ENCODE data around the gene OR4K2.
"Not testable (repeated sequence)": the region's sequence is repeated elsewhere in the genome, so short reads cannot be mapped to it uniquely, and the experiment has no call there.

Gene OR4K2, protein sequence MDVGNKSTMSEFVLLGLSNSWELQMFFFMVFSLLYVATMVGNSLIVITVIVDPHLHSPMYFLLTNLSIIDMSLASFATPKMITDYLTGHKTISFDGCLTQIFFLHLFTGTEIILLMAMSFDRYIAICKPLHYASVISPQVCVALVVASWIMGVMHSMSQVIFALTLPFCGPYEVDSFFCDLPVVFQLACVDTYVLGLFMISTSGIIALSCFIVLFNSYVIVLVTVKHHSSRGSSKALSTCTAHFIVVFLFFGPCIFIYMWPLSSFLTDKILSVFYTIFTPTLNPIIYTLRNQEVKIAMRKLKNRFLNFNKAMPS

GRCh38 chr14:19874842-19875241 is at the start of gene OR4K2:
TSS of gene OR4K2 (plus strand) at chr14:19875142. CDS start at chr14:19876268, 1,126 bp downstream.
- DNase-seq, result no peak

- not testable (repeated sequence) for DNase-seq
Measured at GRCh38 chr14:19827626-19828244, 47.2 kb upstream of the OR4K2 start.

DNA sequence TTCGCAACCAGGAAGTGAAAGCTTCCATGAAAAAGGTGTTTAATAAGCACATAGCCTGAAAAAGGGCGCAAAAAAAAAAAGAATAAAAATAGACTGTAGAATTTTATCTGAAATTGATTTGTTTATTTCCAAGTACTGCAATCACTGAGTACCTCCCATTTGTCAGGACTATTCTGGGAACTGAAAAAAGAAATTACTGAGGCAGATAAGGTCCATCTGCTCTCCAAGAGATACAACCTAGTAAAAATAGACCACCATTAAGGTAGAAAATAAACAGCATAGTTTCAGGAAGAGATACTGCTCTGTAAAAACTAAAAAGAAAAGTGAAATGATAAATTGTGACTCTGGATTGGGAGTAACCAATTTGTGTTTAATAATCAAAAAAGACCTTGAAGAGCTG is 46.6 kb upstream of the OR4K2 start:
- no peak for DNase-seq

GRCh38 chr14:19834203-19834848 is 40.6 kb upstream of the OR4K2 start:
- DNase-seq, result not testable (repeated sequence)

DNA sequence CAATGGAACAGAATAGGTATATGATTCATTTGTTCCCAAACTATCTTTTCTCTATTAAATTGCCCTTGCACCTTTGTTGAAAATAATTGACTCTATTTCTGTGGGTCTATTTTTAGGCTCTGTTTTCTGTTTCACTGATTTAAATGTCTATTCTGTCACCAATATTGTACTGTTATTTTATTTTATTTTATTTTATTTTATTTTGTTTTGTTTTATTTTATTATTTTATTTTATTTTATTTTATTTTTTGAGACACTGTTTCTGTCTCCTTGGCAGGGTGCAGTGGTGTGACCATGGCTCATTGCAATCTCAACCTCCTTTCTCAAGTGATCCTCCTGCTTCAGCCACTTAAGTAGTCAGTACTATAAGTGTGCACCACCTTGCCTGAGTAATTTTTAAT is 36.5 kb upstream of the OR4K2 start:
- DNase-seq, result no peak

DNA sequence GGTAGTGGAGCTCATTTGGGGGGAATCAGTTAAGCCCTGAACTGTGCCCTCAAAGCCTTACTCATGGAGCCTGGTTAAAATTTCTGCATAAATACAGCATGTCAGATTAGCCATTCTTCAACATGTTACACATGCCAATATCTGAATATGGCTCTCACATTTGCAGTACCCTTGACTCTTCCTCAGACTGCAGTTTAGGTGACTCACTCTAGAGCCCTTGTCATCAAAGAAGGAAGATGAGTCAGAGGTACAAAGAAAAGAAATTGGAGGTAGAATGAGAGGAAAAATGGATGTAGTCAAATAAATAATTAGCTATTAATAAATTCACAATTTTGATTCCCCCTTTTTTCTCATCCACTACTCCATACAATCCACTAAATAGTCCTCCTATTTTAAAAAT is 23.6 kb upstream of the OR4K2 start:
- DNase-seq, result no peak

GRCh38 chr14:19866061-19866669 is 8.8 kb upstream of the OR4K2 start:
- DNase-seq, result not testable (repeated sequence)

GRCh38 chr14:19873178-19873577 is 1.8 kb upstream of the OR4K2 start:
- no peak for DNase-seq

DNA sequence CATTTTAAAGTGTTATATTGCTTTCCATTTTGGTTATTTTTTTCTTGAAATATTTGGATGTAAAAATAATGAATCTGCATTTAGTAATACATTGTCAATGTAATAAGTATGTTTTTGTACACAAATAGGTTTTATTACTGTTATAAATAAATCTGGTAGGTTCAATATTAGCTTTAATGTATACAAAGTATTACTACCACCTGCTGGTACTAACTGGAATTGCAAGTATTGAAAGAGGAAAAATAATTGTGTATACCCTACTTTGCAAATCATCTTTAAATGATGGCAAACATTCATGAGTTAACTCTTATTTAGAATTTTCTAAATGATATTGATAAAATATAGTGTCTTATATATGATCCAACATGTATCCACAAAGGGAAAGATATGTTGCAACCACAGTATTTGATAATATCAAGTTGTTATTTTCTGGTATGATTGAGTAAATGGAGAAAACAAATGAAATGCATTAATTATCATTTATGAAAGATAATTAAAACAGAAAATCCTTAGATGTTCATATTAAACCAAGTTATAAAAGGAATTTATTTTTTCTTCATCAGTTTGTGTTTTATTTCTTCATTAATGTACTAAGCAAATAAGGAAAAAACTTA is 3.2 kb downstream of the OR4K2 start:
- DNase-seq, result no peak

DNA sequence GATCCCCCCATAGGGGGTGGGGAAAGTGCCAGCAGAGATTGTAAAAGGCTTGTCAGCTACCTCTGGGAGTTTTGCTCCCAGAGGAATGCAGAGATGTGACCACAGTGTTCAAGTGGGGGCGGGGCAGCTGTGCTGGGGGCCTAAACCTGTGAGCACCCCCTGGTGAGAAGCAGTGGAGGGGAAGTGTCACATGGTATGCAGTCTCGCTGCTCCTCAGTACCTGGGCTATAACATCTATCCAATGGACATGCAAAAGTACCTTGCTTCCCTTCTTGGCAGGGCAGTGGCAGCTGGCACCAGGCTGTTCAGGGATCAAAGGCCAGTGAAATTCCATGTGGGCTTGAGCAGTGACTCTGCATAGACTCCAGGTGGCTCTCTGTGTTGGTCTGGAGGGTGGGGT is 20.3 kb downstream of the OR4K2 start:
- DNase-seq, result no peak

GRCh38 chr14:19900999-19901398 is 26.1 kb downstream of the OR4K2 start:
- no peak for DNase-seq

- no peak for DNase-seq
Measured at GRCh38 chr14:19902409-19902808, 27.5 kb downstream of the OR4K2 start.

DNA sequence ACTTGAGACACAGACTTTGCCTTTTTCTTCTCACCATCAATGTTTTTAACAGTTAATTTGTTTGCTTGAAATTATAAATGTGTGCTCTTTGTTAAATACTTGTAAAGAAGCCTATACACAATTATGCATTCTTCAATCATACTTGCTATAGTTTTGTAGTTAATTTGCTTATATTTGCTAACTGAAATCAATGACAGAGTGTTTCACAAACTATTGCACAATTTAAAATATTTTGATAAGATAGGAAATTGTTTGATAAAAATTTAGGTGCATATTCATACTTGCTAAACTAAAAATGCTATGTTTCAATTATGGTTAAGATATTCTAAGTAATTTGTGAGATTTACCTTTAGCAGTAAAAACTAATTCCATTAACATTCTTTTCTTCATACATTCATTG is 31.7 kb downstream of the OR4K2 start:
- no peak for DNase-seq

GRCh38 chr14:19911114-19911513 is 36.2 kb downstream of the OR4K2 start:
- no peak for DNase-seq

DNA sequence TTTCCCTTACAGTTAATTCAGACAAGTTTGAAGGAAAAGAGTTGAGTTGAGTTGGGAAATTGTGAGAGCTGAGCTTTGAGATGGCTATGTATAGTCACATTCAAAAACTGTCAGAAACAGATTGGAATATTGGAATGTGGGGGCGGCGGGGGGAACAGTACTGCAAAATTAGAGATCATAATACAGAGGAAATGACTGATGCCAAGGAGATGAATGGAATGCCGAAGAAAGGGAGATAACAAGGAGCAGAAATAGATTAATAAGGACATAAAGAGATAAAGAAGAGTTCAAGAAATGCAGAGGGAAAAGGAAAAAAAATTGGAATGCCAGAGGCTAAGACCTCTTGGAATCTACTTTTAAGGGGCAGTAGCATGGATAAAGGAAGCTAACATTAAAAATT is 42.3 kb downstream of the OR4K2 start:
- DNase-seq, result no peak

GRCh38 chr14:19917955-19918518 is 43.1 kb downstream of the OR4K2 start:
- no peak for DNase-seq

DNA sequence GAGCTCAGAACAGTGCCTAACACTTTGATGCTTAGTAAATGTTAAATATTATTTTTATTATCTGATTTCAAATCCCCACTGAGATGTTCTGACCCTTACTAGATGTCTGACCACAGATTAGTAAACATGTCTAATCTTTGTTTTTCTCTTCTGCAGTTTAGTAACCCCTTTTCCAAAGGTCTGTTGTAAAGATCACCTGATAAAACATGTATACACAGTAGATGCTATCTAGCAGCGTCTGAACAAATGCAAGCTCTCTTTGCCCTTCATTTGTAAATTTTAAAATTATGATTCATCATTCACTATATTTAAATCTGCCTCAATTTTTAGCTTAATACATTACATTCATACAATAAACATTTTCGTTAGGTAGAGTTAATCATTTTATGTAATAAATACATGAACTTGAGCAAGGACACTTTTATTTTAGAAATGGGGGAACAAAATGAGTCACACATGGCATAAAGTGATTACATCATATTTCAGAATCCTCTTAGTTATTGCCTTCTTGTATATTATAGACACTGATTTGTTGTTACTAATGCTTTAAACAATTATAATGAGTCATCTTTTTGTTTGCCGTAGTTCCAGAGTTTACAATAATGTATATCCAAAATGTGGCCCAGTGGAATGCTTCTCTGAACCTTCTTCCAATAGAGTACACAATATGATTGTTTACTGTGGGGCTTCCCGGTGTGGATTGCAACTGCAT is 43.8 kb downstream of the OR4K2 start:
- no peak for DNase-seq

DNA sequence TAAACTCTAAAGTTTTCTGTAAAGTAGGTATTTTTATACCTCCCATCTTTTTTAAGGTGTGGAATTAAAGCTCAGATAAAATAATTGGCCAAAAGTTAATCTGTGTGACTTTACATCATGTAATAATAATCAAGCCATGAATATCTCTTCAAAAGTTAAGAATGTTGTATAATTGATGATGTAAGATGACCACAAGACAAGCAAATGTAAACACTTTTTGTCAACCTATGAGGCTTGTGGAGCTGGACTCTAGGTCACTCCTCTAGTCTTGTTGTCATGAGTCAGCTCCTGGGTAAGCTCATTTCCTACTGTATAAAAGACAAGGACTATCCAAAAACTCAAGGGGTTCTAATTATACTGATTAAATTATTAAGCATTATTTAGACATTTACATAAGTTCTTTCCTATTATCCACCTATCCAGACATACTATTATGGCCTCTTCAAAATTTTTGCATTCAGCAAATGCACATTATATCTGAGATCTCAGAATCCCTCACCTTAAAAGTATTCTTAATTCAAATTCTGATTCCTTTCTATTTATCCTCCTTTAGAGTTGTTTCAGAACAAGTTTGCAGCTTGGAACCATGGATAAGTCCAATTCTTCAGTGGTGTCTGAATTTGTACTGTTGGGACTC is 45.2 kb downstream of the OR4K2 start, which contains the start of gene OR4K5:
OR4K5 (plus strand) TSS at position 587 of the 637 bp plus-strand sequence; CDS start at position 587, 0 bp downstream.
- no peak for DNase-seq

- no peak for DNase-seq
Measured at GRCh38 chr14:19930617-19931016, 55.7 kb downstream of the OR4K2 start, which contains the start of gene OR4K1. TSS of gene OR4K1 (plus strand) at chr14:19930917. CDS start at chr14:19935667, 4,750 bp downstream.
